Mesenteric fat pad (tissue), 1 donor: ENCODE data around the gene RNFT2. TPM values are rescaled to one million over a fixed set of nuclear protein-coding genes. Genes with fewer than 3 reads are reported as not detected.
"Not testable (repeated sequence)": the region's sequence is repeated elsewhere in the genome, so short reads cannot be mapped to it uniquely, and the experiment has no call there.

Source experiments
- DNase-seq: peaks from one replicate; pipeline ENCODE4 v3.0.0-alpha.2; 2020; ENCODE audit warnings: low spot score
- total RNA-seq: library from RNA; stranded (reverse); fragmentation: NEBNext Ultra II Directional; extraction: Animal tissue kit (Norgen Biotek cat#: 25700); gene quantifications from one replicate; pipeline ENCODE4 v1.2.1, GENCODE V29; 2021
- donor health status: DM: yes; HTN: yes; CAD: no.

RNFT2 gene
- total RNA-seq, 1 donor from 2014 or later: 2.1 TPM

DNA sequence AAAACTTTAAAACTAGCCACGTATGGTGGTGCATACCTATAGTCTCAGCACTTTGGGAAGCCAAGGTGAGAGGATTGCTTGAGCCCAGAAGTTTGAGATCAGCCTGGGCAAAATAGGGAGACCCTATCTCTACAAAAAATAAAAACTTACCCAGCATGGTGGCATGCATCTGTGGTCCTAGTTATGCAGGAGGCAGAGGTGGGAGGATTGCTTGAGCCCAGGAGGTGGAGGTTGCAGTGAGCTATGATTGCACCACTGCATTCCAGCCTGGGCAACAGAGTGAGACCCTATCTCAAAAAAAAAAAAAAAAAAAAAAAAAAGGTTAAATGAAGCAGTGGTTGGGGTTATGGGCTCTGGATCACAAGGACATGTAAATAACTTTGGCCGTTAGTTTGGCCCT lies 4.7 kb downstream of the RNFT2 start:
- DNase-seq: not testable (repeated sequence)

DNA sequence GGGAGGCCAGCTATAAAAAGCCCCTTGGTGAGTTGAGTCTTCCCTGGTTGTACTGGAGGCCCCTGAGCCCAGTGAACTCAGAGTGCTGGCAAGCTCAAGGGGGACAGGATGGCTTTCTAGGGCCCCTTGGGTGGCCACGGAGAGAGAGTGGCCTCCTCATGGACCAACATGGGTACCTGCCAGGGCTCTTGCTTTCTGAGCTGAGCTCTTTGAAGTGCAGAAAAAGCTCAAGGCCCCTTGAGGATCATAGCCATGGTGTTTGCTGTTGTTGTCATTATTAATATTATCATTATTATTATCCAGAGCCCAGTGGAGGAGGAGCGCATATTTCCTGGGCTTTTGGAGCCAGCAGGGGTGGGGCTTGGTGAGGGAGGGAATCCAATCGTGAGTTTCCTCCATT lies 6.7 kb downstream of the RNFT2 start:
- DNase-seq: no peak

DNA sequence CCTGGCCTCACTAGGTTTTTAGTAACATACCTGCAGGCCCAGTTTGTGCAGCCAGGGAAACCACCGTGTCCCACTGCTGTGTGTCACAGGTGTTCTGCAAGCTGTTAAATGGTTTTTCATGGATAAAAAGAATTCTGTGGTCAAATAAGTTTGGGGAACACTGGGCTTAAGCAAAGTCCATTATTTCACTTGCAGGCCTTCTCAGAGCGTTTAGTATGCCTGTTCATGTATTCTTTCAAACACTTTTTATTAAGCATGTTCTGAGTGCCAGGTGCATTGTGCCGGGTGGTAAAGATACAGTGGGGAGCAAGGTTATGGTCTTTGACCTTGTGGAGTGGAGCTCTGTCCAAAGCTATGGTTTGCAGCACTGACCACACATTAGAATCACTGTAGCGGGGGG lies 7.4 kb downstream of the RNFT2 start:
- no peak for DNase-seq

DNA sequence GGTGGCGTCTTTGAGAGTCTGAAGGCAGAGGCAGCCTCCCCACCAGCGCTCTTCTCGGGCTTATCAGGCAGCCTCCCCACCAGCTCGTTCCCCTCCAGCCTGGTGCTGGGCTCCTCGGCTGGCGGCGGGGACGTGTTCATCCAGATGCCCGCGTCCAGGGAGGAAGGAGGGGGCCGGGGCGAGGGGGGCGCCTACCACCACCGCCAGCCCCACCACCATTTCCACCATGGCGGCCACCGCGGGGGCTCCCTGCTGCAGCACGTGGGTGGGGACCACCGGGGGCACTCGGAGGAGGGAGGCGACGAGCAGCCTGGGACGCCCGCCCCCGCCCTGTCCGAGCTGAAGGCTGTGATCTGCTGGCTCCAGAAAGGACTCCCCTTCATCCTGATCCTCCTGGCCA lies 11.8 kb downstream of the RNFT2 start:
- peak; percentile 69 for DNase-seq

DNA sequence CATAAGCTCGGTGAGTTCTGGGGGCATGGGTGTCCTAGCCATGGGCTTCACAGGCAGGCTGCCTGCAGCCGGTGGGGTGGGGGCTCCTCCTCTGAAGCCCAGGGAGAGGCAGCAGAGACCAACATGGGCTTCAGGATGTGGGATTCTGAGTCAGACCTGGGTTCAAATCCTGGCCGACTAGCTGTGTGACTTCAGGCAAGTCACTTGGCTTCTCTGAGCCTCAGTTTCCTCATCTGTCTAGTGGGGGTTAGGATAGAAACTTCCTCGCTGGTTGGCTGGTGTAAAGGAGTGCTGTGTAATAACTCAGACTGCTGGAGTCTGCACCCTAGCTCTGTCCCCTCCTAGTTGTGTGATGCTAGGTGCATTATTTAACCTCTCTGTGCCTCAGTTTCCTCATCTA lies 12.2 kb downstream of the RNFT2 start:
- DNase-seq: no peak

DNA sequence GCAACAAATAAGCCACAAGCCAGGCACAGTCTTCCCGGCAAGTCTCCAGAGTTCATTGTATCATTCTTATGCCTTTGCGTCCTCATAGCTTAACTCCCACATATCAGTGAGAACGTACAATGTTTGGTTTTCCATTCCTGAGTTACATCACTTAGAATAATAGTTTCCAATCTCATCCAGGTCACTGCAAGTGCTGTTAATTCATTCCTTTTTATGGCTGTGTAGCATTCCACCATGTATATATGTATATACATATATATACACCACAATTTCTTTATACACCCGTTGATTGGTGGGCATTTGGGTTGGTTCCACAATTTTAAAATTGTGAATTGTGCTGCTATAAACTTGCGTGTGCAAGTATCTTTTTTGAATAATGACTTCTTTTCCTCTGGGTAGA lies 16.0 kb downstream of the RNFT2 start:
- DNase-seq: not testable (repeated sequence)

DNA sequence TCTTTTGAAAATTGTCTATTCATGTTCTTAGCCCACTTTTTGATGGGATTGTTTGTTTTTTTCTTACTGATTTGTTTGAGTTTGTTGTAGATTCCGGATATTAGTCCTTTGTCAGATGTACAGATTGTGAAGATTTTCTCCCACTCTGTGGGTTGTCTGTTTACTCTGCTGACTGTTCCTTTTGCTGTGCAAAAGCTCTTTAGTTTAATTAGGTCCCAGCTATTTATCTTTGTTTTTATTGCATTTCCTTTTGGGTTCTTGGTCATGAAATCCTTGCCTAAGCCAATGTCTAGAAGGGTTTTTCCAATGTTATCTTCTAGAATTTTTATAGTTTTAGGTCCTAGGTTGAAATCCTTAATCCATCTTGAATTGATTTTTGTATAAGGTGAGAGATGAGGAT lies 16.7 kb downstream of the RNFT2 start:
- DNase-seq: not testable (repeated sequence)

DNA sequence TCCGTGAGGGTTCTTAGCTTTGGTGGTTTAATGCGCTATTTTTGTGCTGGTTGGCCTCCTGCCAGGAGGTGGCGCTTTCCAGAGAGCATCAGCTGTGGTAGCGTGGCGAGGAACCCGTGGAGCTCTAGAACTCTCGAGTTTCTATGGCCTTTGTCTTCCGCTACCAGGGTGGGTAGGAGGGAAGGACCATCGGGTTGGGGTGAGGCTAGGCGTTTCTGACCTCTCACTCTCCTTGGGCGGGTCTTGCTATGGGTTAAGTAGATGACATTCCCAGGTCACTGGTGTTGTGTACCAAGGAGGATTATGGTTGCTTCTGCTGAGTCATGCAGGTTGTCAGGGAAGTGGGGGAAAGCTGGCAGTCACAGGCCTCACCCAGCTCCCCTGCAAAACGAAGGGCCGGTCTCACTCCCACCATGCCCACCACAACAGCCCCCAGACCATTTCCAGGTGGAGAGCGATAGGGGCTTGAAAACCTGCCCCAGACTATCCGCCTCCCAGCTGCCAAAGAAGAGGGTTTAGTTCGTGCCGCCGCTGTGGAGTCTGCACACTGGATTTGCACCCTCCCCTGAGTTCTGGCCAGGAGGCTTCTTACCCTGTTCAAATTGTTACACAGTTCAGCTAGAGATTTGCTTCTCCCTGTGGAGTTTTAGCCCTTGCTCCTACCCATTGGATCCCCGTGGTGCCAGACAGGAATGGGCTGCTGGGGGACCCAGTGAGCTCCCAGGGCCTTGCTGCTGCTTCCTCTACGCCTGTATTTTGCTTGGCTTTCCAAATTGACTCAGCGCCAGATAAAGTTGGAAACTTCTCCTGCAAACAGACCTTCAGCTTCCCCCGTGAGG lies 21.9 kb downstream of the RNFT2 start:
- peak; percentile 71 for DNase-seq

DNA sequence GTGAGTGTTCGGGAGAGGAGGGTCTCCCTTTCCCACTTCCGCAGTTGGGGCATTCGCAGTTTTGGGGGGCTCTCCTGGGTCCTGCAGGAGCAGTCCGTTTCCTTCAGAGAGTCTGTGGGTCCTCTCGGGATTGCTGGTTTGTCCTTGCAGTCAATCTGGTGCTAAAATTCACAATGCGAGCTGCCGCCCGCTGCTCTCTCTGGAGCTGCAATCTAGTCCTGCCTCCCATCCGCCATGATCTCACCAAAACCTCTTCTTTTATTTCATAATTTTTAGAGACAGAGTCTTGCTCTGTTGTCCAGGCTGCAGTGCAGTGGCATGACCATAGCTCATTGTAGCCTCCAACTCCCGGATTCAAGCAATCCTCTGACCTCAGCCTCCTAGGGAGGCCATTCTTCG lies 22.5 kb downstream of the RNFT2 start:
- peak; percentile 59 for DNase-seq

DNA sequence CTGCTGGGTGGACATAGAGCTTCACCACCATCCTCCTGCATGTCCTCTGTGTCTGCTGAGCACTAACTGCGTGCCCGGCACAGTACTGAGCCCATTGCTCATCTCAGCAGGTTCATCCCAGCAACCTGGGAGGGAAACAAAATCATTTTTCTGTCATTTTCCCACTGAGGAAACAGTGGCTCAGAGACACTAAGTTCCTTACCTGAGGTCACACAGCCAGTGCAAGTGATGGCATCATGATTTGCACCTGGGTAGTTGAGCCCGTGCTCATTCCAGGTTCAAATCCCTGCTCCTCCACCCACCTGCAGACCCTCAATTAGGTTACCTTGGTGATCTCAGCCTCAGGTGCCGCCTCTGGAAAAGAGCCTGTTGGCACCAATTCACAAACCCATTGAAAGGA lies 23.4 kb downstream of the RNFT2 start:
- peak; percentile 26 for DNase-seq

DNA sequence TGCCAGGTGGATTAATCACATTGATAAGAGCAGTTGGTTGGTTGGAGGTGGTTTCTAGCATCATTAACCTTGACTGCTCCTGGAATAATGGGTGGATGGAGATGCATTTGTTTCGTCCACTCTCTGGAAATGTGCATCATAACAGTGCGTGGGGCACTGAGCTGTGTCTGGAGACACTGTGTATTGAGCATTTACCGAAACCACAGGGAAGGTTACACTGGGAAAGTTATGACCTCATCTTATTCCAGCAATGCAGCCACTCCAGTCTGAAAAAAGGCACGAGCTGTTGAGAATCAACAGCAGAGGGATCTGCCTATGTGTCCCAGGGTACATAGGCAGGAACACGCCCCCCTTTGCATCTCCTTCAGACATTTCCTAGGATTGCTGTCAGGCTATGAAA lies 27.2 kb downstream of the RNFT2 start:
- DNase-seq: no peak

DNA sequence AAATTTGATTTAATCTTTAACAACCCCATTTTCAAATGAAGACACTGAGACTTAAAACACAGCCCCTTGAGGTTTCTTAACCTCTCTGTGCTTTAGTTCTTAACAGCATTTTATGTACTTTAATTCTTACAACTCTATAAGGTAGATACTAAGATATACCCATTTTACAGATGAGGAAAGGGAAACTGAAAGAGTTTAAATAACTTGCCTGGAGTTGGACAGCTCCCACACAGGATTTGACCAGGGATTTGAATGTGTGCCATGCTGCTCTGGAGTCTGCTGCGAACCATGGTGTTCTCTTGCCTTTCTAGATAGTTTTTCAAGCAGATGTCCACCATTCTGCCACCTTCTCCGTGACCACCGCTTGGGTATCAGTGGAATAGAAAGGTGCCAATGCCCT lies 28.2 kb downstream of the RNFT2 start:
- DNase-seq: peak; percentile 45

DNA sequence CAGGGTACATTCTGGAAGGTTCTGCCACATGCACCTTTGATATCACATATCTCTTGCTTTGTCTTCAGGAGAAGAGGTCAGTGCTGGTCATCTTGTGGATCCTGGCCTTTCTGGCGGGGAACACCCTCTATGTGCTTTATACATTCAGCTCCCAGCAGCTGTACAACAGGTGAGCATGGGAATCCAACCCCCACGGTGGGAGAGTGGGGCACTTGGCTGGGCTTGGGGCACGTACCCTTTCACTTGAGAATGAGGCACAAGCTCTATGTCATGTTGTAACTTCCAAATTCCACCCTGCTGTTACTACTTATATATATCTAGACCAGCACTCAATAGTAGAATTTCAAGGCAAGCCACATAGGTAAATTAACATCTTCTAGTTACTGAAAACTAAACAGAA lies 28.6 kb downstream of the RNFT2 start:
- peak; percentile 57 for DNase-seq

DNA sequence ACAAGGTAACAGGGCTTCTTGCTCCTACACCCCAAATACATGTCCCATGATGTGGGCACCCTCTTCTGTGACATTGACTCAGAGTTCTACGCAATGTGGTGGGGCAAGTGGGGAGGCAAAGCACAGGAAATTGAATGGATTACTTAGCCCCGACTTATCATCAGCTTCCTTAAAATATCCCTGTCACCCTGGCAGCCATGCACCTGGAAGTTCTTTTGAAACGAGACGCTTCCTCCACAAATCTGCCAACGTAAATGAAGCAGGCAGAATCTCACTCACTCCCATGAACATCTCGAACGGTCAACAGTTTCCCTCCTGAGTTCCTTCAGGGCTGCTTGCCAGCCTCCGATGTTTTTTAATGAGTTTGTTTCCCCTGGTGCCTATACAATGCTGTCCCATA lies 33.5 kb downstream of the RNFT2 start:
- DNase-seq: peak; percentile 26

DNA sequence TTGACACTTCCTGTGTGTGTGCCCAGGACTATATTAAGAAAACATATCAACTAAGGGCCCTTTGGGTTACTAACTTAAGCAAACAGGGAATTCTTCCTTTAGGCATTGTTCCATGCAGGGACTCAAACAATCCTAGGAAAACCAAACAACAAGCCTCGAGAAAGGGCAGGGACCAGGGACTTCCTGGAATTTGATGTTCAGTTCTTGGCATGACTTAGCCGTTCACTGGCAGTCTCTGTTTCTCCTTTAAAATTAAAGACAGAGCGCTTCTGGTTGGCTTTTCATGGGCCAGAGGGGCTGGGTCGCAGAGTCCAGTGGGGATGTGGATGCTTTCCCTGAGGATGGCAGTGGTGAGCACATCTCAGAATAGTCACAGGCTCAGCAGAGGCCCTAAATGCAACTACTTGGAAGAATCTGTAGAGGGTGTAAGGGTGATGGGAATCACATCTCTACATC lies 35.2 kb downstream of the RNFT2 start:
- peak; percentile 18 for DNase-seq

DNA sequence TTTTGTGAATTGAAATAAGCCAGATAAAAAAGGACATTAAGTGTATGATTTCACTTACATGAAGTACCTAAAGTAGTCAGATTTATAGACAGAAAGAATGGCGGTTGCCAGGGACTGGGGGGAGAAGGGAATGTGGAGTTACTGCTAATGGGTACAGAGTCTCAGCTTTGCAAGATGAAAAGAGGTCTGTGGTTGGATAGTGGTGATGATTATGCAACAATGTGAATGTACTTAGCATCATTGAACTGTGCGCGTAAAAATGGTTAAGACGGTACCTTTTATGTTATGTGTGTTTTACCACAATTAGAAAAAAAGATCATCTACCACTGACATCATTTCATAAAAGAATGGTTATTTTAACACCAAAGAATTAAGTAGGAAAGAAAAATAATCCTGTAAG lies 35.9 kb downstream of the RNFT2 start:
- no peak for DNase-seq

DNA sequence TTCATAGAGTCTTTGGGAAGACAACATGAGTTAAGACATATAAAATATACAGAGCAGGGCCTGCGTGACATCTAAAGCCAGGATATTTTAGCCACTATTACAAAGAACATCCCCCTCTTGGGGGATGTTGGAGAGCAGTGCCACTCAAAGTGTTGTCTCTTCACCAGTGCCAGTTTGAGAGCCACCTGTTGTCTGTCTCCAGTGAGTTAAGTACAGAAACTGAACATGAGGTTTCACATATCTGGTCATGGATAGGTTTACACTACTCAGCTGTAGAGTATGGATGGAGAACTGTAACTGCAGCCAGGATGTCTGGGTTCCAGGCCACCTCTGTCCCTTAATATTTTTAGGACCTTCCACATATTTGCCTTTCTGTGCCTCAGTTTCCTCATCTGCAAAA lies 39.1 kb downstream of the RNFT2 start:
- DNase-seq: peak; percentile 9

DNA sequence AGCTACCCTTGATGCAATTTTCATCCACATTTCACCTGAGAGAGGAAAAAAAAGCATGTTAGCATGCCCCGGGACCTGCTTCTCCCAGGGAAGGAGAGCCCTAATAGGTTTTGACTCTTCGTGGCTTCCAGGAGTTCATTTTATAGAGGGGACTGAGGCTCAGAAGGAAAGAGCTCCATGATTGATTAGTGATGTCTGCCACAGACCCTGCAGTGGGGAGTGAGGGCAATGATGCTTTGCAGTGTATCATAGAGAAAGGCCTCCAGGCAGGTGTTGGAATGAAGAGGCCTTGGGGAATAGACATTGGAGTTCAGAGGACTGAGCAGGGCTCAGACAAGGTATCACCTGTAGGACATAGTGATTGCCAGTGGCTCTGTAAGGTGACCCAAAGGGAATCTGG lies 41.5 kb downstream of the RNFT2 start:
- DNase-seq: peak; percentile 8

DNA sequence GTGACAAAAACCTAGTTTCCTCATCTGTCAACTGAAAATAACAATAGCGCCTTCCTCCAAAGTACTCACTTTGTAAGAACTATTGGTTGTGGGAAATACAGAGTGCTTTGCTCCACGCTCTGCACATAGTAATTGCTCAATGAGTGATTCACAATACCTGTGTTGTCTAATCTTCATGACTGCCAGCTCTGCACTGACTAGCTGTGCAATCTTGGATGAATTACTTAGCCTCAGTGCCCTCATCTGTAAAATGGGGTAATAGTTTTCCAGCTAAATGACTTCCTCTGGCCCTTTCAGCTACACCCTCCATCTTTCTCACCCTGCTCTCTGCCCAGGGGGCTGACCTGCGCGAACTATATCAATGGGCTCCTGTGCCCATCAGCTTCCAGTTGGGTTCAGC lies 42.8 kb downstream of the RNFT2 start:
- no peak for DNase-seq

DNA sequence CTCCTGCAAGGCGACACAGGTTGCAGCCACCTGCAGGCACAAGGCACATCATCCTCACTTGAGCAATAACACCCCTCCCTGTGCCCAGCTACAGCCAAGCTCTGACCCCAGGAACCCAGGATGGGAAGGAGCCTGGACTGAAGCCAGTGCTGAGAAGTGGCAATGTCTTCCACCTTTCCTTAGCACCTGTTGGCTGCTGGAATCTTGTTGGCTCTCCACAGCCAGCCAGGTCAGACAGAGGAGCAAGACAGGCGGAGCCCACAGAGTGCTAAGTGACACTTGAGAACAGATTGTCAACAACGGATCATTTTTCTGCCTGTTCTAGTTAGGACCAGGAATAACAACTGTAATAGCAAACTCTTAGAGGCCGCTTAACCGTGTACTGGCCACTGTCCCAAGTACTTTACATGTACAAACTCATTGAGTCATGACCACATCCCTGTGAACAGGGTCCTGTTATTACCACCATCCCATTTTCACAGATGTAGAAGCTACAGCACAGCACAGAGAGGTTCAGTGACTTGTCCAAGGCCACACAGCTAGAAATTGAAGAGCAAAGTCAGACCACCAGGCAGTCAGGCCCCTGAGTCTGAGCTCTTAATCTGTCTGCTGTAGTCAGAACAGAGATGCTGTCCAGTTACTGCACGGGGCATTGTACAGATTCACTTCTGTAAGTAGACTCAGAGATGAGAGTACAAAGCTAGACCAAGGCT lies 45.6 kb downstream of the RNFT2 start:
- no peak for DNase-seq

DNA sequence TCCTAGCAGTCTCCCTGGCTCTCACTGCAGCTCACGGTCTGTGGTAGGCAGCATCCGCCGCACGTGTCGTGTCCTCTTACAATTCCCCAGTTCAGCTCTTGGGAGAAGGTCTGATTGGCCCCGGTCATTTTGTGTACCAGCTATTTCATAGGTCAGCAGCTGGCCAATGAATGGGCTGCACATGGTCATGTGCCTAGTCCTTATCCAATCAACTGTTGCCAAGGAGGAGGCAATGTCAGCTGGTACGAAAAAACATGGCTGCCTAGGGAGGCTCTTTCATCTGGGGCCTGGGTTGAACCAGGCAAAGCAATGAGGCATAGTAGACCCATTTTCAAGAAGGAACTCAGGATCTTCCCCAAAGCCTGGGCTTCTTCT lies 46.1 kb downstream of the RNFT2 start:
- DNase-seq: no peak

DNA sequence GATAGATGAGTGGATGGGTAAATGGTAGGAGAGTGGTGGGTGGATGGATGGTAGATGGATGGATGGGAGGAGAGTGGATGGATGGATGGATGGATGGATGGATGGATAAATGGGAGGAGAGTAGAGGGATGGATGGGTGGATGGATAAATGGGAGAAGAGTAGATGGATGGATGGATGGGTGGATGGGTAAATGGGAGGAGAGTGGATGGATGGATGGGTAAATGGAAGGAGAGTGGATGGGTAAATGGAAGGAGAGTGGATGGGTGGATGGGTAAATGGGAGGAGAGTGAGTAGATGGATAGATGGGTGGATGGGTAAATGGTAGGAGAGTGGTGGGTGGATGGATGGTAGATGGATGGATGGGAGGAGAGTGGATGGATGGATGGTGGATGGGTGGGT lies 51.4 kb downstream of the RNFT2 start:
- not testable (repeated sequence) for DNase-seq

DNA sequence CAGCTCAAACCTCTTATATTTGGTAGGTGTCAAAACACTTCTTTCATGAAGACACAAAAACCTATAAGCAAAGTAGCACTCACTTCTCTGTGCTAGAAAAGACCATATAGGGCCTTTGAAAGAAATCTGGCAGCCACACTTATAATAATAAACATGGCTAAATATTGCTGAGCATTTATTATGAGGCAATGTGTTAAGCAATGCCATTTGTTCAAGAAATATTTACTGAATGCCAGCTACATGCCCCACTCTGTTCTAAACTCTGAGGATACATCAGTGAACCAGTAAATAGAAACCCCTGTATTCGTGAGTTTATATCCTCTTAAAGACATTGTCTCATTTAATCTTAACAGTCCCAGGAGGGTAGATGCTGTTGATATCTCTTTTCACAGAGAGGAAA lies 52.0 kb downstream of the RNFT2 start:
- no peak for DNase-seq
